ENCODE results near the gene SLC25A10.
"Not testable (repeated sequence)": the region's sequence is repeated elsewhere in the genome, so short reads cannot be mapped to it uniquely, and the experiment has no call there.

The SLC25A10 gene

GRCh38 chr17:81711814-81712467 lies at the start of gene SLC25A10:
TSS of gene SLC25A10 (plus strand) at chr17:81712284. CDS start at chr17:81712427, 143 bp downstream.
- DNase-seq (ENCODE audit: low read depth), result no peak

- no peak for DNase-seq (ENCODE audit: low read depth)
These were observed 48.0 kb upstream of the SLC25A10 start for GRCh38 chr17:81664051-81664470.

GRCh38 chr17:81665205-81666091 lies 46.6 kb upstream of the SLC25A10 start:
- no peak for DNase-seq (ENCODE audit: low read depth)

- DNase-seq (ENCODE audit: low read depth), result no peak
These were observed 46.1 kb upstream of the SLC25A10 start for GRCh38 chr17:81666092-81666341.

- peak; percentile 92 for DNase-seq (ENCODE audit: low read depth)
These were observed 45.5 kb upstream of the SLC25A10 start, which contains the start of the genes CCDC137 and OXLD1 for GRCh38 chr17:81666342-81667191. TSS of gene CCDC137 (plus strand) at chr17:81666737. CDS start at chr17:81666767, 30 bp downstream. TSS of gene OXLD1 (minus strand) at chr17:81666605. CDS start at chr17:81666577, 28 bp downstream.

- DNase-seq (ENCODE audit: low read depth), result no peak
These were observed 44.3 kb upstream of the SLC25A10 start for GRCh38 chr17:81667754-81668153.

- no peak for DNase-seq (ENCODE audit: low read depth)
These were observed 39.6 kb upstream of the SLC25A10 start for GRCh38 chr17:81672504-81672903.

GRCh38 chr17:81672954-81673353 lies 39.1 kb upstream of the SLC25A10 start:
- no peak for DNase-seq (ENCODE audit: low read depth)

GRCh38 chr17:81673561-81674258 lies 38.4 kb upstream of the SLC25A10 start:
- DNase-seq (ENCODE audit: low read depth), result no peak

- not testable (repeated sequence) for DNase-seq (ENCODE audit: low read depth)
These were observed 36.4 kb upstream of the SLC25A10 start for GRCh38 chr17:81675515-81676221.

- DNase-seq (ENCODE audit: low read depth), result no peak
These were observed 35.2 kb upstream of the SLC25A10 start for GRCh38 chr17:81676906-81677305.

- DNase-seq (ENCODE audit: low read depth), result no peak
These were observed 31.9 kb upstream of the SLC25A10 start for GRCh38 chr17:81680150-81680549.

- no peak for DNase-seq (ENCODE audit: low read depth)
These were observed 30.4 kb upstream of the SLC25A10 start for GRCh38 chr17:81681672-81682071.

- no peak for DNase-seq (ENCODE audit: low read depth)
These were observed 29.4 kb upstream of the SLC25A10 start for GRCh38 chr17:81682565-81683207.

- no peak for DNase-seq (ENCODE audit: low read depth)
These were observed 28.9 kb upstream of the SLC25A10 start for GRCh38 chr17:81683208-81683583.

GRCh38 chr17:81683584-81684441 lies 28.3 kb upstream of the SLC25A10 start, which contains the start of the genes ARL16 and HGS:
TSS of gene ARL16 (minus strand) at chr17:81683797. CDS start at chr17:81683753, 44 bp downstream.
TSS of gene HGS (plus strand) at chr17:81684011. CDS start at chr17:81684067, 56 bp downstream.
- peak; percentile 98 for DNase-seq (ENCODE audit: low read depth)

- peak; percentile 83 for DNase-seq (ENCODE audit: low read depth)
These were observed 27.6 kb upstream of the SLC25A10 start for GRCh38 chr17:81684442-81684911.

- no peak for DNase-seq (ENCODE audit: low read depth)
These were observed 27.0 kb upstream of the SLC25A10 start for GRCh38 chr17:81685108-81685507.

GRCh38 chr17:81686614-81687013 lies 25.5 kb upstream of the SLC25A10 start:
- no peak for DNase-seq (ENCODE audit: low read depth)
